Measurements from ENCODE around the gene CLPSL2. TPM values are rescaled to one million over a fixed set of nuclear protein-coding genes. Genes with fewer than 3 reads are reported as not detected.

Gene CLPSL2
- total and polyA plus RNA-seq, 2 experiments from 2014 or later = not detected

DNA sequence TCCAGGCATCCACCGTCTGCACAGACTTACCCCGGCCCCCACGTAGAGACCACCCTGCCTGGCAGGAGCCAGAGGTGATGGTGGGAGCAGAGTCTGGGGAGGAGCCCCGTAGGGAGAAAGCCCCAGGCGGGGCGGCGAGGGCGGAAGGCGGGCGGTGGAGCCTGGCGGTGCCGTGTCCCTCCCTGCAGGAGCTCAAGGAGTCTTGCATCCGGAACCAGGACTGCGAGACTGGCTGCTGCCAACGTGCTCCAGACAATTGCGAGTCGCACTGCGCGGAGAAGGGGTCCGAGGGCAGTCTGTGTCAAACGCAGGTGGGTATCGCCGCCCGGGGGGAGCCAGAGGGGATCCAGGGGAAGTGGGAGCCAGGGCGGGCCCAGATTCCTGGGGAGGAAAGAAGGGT, 10.4 kb downstream of the CLPSL2 start:
- H3K27me3 ChIP-seq = peaks cover 22% of the 10 kb centered on the region
- TF ChIP-seq EZH2phosphoT487 (IDR thresholded peaks at IDR 0.05; ENCODE audit: low read depth, severe bottlenecking, unreplicated experiment) = no peak
- no peak for TF ChIP-seq EZH2 (IDR thresholded peaks at IDR 0.05; ENCODE audit: borderline replicate concordance)
- no peak for TF ChIP-seq CTCF (IDR thresholded peaks at IDR 0.05; ENCODE audit: poor library complexity)
- no peak overlapping the region for H3K27ac ChIP-seq
- H3K9me3 ChIP-seq (ENCODE audit: low read depth) = no peaks in the 10 kb centered on the region
- no peaks in the 10 kb centered on the region for H4K20me1 ChIP-seq (ENCODE audit: insufficient read depth, poor library complexity, severe bottlenecking)
- no peaks in the 10 kb centered on the region for H3K36me3 ChIP-seq (replicated peaks; ENCODE audit: insufficient read depth, low read depth)
- H3K4me2 ChIP-seq = no peak overlapping the region
- no peaks in the 10 kb centered on the region for H3K4me1 ChIP-seq (ENCODE audit: insufficient read depth)
- no peak overlapping the region for H3K4me3 ChIP-seq
- DNase-seq (ENCODE audit: low spot score) = no peak
- H3K79me2 ChIP-seq = no peaks in the 10 kb centered on the region
- no peak overlapping the region for H2AFZ ChIP-seq
- no peaks in the 10 kb centered on the region for H3K9me2 ChIP-seq (replicated peaks; ENCODE audit: insufficient read depth)
- WGBS (ENCODE audit: low lambda C conversion rate, missing lambda C conversion rate) = 86% methylated on average over 25 of the region's 25 CpGs

- Histone ChIP-seq H3K4me3 (no peak overlapping the region), H3K79me2 (no peaks in the 10 kb centered on the region), H3K9me2 (replicated peaks; ENCODE audit: insufficient read depth) (no peaks in the 10 kb centered on the region), H2AFZ (no peak overlapping the region), H4K20me1 (ENCODE audit: insufficient read depth, poor library complexity, severe bottlenecking) (no peaks in the 10 kb centered on the region), H3K27me3 (peaks cover 22% of the 10 kb centered on the region), H3K4me2 (no peak overlapping the region), H3K36me3 (replicated peaks; ENCODE audit: insufficient read depth, low read depth) (no peaks in the 10 kb centered on the region), H3K27ac (no peak overlapping the region), H3K4me1 (ENCODE audit: insufficient read depth) (no peaks in the 10 kb centered on the region), H3K9me3 (ENCODE audit: low read depth) (no peaks in the 10 kb centered on the region)
- no peak for TF ChIP-seq EZH2phosphoT487 (IDR thresholded peaks at IDR 0.05; ENCODE audit: low read depth, severe bottlenecking, unreplicated experiment)
- TF ChIP-seq CTCF (IDR thresholded peaks at IDR 0.05; ENCODE audit: poor library complexity) = no peak
- TF ChIP-seq EZH2 (IDR thresholded peaks at IDR 0.05; ENCODE audit: borderline replicate concordance) = no peak
- DNase-seq (ENCODE audit: low spot score) = no peak
- 85% methylated on average over 13 of the region's 13 CpGs for WGBS (ENCODE audit: low lambda C conversion rate, missing lambda C conversion rate)
Measured at GRCh38 chr6:35787266-35788218, 11.1 kb downstream of the CLPSL2 start.

- H3K4me2 ChIP-seq = no peak overlapping the region
- no peak for TF ChIP-seq EZH2 (IDR thresholded peaks at IDR 0.05; ENCODE audit: borderline replicate concordance)
- TF ChIP-seq CTCF (IDR thresholded peaks at IDR 0.05; ENCODE audit: poor library complexity) = no peak
- no peak for TF ChIP-seq EZH2phosphoT487 (IDR thresholded peaks at IDR 0.05; ENCODE audit: low read depth, severe bottlenecking, unreplicated experiment)
- no peaks in the 10 kb centered on the region for H4K20me1 ChIP-seq (ENCODE audit: insufficient read depth, poor library complexity, severe bottlenecking)
- H3K27me3 ChIP-seq = peaks cover 22% of the 10 kb centered on the region
- no peaks in the 10 kb centered on the region for H3K9me2 ChIP-seq (replicated peaks; ENCODE audit: insufficient read depth)
- DNase-seq (ENCODE audit: low spot score) = no peak
- WGBS (ENCODE audit: low lambda C conversion rate, missing lambda C conversion rate) = 70% methylated on average over 4 of the region's 4 CpGs
- H3K36me3 ChIP-seq (replicated peaks; ENCODE audit: insufficient read depth, low read depth) = no peaks in the 10 kb centered on the region
- no peaks in the 10 kb centered on the region for H3K4me1 ChIP-seq (ENCODE audit: insufficient read depth)
- no peaks in the 10 kb centered on the region for H3K9me3 ChIP-seq (ENCODE audit: low read depth)
- no peaks in the 10 kb centered on the region for H3K79me2 ChIP-seq
- no peak overlapping the region for H2AFZ ChIP-seq
- H3K4me3 ChIP-seq = no peak overlapping the region
- H3K27ac ChIP-seq = no peak overlapping the region
Measured at GRCh38 chr6:35788423-35788982, 12.1 kb downstream of the CLPSL2 start.

Measured in hepatocyte (in vitro differentiated cells).